SH-SY5Y (cell line): ENCODE results near the gene ASPG.

Source experiments
- GATA2 ChIP-seq: IDR thresholded peaks from 2 replicates; pipeline ENCODE4 v1.6.1; 2011; ENCODE audit warnings: mild to moderate bottlenecking, low read depth, low read length
- GATA3 ChIP-seq: IDR thresholded peaks from 2 replicates; pipeline ENCODE4 v1.6.1; 2011; ENCODE audit warnings: low read depth, mild to moderate bottlenecking, low read length, moderate library complexity

Gene ASPG

GRCh38 chr14:104084251-104085002 lies 1.1 kb upstream of the ASPG start:
- no peak for TF ChIP-seq GATA2

GRCh38 chr14:104085889-104086201 lies 345 bp downstream of the ASPG start:
- TF ChIP-seq GATA3 (no peak), GATA2 (no peak)

- TF ChIP-seq GATA2 (no peak), GATA3 (no peak)
Measured at GRCh38 chr14:104086210-104086660, 735 bp downstream of the ASPG start.

GRCh38 chr14:104086661-104087461 lies 1.4 kb downstream of the ASPG start:
- no peak for TF ChIP-seq GATA3

- TF ChIP-seq GATA3: no peak
- TF ChIP-seq GATA2: no peak
Measured at GRCh38 chr14:104087505-104087904, 2.0 kb downstream of the ASPG start.

- TF ChIP-seq GATA2 (no peak), GATA3 (no peak)
Measured at GRCh38 chr14:104087981-104088850, 2.7 kb downstream of the ASPG start.

- no peak for TF ChIP-seq GATA2
Measured at GRCh38 chr14:104090071-104090748, 4.7 kb downstream of the ASPG start.

- TF ChIP-seq GATA3 (no peak), GATA2 (no peak)
Measured at GRCh38 chr14:104091061-104091926, 5.8 kb downstream of the ASPG start.

GRCh38 chr14:104091927-104092771 lies 6.6 kb downstream of the ASPG start:
- TF ChIP-seq GATA2: no peak
- TF ChIP-seq GATA3: no peak

GRCh38 chr14:104092931-104093365 lies 7.4 kb downstream of the ASPG start:
- TF ChIP-seq GATA2: no peak

- no peak for TF ChIP-seq GATA3
- no peak for TF ChIP-seq GATA2
Measured at GRCh38 chr14:104093366-104094055, 8.0 kb downstream of the ASPG start.
